GM19193 (cell line): Measurements from ENCODE around the gene AK3.

ENCODE experiments used
- POLR2A ChIP-seq: IDR thresholded peaks from 4 replicates; pipeline ENCODE4 v1.6.1; 2011; ENCODE audit not compliant: insufficient read depth, insufficient read length; ENCODE audit errors: extremely low read depth

AK3 gene

DNA sequence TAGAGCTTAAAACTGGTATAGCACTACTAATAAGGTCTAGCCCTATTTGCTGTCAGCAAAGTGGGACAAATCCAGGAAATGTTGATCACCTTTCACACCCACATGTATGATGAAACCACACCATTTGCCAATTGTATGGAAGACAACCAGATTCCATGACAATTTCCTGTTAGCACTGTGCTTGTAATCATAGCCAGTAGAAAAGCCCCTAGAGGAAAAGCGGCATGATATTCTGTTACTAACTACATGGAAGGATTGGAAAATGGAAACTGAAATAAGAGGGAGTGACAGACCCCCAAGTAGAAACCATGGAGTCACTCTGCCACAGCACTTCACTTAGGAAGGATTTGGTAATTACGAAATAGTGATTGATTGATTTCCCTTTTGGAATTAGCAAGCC is 75.6 kb downstream of the AK3 start:
- TF ChIP-seq POLR2A = no peak

DNA sequence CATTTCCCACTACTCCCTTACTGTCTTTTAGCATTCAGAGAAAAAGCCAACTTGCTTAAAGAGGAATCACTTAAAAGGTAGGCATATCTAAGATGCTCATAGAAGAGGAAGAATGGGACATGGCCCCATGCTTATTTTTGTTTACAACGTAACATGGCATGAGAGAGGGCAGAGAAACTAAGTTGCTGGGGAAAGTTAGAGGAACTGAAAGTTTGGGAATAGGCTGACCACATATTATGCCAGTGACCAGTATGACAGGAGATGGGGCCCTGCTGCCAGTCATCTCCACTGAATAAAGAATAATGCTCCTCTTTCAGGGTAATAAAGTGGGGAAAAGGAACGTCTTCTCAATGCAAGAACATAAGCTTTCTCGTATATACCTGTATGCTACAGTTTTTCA is 77.0 kb downstream of the AK3 start:
- TF ChIP-seq POLR2A = no peak

DNA sequence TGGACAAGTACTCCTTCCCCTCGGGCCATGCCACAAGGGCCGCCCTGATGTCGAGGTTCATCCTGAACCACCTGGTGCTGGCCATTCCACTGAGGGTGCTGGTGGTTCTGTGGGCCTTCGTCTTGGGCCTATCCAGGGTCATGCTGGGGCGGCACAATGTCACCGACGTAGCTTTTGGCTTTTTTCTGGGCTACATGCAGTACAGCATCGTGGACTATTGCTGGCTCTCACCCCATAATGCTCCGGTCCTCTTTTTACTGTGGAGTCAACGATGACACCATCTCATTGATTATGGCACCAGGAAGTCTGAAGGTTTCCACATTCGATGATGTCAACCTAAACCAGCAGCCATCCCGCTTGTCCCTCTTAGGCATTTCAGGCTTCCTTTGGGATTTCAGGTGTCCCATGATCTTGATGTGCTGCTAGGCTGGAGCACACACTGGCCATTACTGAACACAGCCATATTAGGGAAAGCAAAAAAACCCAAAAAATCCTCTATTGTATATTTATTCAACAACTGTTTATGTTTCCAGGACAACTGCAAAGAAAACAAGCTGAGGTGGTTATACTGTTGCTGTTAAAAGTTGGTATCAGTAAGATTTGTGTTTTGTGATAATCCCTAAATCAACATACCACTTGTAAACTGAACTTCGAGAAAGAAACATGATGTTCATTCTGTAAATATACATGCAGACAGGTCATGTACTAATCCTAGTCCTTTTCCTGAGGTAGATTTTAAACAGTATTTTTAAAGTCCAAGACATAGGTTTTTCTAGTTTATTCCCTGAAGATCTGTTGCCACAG is 77.8 kb downstream of the AK3 start:
- no peak for TF ChIP-seq POLR2A

DNA sequence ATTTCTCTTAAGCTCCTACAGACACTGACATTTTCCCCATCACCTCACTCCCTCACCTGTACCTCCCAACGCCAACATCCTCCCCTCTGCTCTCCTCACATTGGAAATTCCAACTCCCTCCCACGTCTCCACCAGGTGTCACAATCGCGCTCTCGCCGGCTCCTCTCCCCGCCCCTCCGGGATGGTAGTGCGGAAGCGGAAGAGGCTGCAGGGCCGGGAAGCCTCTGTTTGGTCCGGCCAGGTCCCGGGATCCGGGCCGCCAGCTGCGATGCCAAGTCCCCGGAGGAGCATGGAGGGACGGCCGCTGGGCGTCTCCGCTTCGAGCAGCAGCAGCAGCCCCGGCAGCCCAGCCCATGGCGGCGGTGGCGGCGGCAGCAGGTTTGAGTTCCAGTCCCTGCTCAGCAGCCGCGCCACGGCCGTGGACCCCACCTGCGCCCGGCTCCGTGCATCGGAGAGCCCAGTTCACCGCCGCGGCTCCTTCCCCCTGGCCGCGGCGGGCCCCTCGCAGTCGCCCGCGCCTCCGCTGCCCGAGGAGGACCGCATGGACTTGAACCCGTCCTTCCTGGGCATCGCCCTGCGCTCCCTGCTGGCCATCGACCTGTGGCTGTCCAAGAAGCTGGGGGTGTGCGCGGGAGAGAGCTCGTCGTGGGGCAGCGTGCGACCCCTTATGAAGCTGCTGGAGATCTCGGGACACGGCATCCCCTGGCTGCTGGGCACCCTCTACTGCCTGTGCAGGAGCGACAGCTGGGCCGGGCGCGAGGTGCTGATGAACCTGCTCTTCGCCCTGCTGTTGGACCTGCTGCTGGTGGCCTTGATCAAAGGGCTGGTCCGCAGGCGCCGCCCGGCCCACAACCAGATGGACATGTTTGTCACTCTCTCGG is 78.7 kb downstream of the AK3 start, which contains the start of gene PLPP6:
Gene PLPP6, plus strand, starts transcription at position 187 of the 881 bp plus-strand sequence. Its CDS starts 82 bp downstream, at position 269.
- TF ChIP-seq POLR2A = peak; percentile 83

DNA sequence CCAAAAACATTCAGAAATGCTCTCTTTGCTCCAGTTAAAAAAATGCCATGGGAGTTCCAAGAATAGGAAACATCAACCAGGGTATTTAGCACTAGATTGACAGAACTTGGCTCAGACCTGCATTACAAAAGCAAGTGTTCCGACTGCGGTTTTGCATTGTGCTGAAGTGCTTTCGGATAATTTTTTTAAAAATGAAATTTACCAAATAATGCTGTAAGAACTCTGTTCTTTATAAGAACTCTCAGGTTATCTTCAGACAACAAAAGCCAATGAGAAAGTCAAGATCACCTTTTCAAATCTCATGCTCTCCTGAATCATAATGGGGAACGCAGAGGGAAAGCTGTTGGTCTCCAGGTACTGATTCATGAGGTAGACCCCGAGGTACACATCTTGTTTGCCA is 79.4 kb downstream of the AK3 start:
- no peak for TF ChIP-seq POLR2A

DNA sequence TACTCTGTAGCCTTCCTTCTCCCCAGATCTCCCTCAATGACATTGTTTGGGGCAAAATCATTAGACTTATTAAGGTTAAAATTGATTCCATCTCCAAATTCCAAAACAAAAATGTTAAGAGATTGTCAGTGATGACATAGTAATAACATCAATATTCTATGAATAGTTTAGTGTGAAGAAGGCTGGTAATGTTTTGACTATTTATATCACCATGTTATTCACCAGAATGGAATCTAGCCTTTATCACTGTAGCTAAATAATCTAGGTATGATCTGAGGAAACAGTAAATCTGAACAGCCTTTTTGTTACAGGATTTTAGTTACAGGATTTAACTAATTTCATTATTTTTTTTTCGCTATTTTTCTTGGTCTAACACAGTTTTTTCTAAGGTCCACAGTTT is 79.8 kb downstream of the AK3 start:
- TF ChIP-seq POLR2A = no peak
